IPS-NIHi7 (cell line): Measurements from ENCODE around the gene GALNT9.
A peak's percentile ranks its signal among the peaks of the same experiment; 100 is the strongest.
"Not testable (repeated sequence)": the region's sequence is repeated elsewhere in the genome, so short reads cannot be mapped to it uniquely, and the experiment has no call there.

Experiments
- DNase-seq: peaks from one replicate; pipeline ENCODE4 v3.0.0; 2012; ENCODE audit warnings: mixed read lengths; ENCODE audit errors: extremely low spot score

Gene GALNT9

DNA sequence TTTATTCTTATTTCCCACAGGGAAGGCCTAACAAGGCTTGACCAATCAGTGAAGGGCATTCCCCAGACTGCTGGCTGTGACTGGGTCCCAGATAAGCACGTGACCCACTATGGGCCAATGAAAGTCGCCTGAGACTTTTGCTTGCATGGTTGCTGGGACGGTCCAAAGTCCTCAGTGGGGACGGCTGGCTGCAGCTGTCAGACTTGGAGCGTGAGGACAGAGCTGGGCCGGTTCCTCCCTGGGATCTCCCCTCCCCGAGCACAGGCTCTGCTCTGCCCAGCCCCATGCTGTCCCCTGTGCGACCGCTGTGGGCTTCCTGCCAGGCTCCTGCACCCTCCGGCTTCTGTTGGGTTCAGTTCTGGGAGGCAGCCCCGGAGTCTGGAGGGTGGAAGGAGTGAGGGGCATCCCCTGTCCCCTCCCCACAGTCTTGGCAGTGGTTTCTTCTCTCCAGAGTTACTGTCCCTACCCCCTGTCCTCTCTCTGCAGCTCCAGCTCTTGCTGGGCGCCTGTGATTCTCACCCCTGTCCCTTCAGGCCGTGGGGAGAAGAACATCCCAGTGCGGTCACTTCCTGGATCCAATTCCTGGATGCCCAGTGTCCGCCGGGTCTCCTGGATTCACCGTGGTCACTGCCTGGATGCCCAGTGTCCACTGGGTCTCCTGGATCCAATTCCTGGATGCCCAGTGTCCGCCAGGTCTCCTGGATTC lies 50.1 kb downstream of the GALNT9 start:
- no peak for DNase-seq

DNA sequence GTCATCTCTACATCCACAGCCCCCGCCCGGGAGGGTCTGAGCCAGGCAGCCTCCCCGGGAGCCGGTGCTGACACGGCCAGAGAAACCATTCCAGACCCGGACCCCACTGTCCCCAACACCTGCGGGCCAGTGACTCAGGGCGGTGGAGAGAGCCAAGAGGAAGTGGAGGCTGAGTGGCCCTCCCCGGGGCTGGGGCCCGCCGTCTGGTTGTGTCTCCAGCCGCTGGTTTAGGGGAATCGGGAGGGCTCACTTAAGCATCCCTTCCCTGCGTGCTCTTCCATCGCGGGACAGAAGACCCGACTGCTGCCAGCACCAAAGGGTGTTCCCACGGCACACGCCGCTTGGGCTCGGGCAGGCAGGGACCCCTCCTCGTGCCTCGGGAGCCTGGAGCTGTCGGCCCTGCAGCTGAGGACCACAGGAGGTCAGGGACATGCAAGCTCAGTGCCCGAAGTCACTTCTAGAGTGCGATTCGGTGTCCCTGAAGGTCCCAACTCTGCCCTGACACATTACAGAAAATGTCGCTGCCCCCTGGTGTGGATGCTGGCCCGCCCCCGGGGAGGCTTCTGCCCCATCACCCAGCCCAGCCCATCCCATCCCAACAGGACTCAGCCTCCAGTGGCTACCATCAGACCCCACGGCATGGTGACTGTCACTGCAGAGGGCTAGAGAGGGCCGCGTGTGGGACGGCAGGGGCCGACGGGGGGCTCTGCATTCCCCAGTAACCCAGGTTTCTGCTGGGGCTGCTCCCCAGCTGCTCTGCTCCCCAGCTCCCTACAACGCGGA lies 50.8 kb downstream of the GALNT9 start:
- DNase-seq, result no peak

DNA sequence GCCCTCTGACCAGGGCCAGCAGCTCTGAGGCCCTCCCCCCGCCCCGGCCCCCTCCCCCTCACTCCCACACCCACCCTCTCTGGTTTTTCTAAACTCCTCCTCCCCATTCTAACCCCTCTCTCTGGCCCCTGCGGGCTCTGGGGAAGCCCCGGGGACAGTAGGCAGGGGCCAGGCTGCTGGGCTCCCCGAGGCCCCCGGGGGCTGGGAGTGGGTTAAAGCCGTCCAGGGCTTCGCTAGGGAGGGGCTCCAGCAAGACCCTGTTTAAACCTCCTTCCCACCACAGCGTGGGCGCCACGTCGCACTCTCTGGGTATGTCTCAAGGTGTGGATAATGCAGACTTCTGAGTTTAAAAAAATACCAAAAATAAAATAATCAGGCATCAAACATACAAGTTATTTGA lies 51.4 kb downstream of the GALNT9 start:
- DNase-seq, result no peak

DNA sequence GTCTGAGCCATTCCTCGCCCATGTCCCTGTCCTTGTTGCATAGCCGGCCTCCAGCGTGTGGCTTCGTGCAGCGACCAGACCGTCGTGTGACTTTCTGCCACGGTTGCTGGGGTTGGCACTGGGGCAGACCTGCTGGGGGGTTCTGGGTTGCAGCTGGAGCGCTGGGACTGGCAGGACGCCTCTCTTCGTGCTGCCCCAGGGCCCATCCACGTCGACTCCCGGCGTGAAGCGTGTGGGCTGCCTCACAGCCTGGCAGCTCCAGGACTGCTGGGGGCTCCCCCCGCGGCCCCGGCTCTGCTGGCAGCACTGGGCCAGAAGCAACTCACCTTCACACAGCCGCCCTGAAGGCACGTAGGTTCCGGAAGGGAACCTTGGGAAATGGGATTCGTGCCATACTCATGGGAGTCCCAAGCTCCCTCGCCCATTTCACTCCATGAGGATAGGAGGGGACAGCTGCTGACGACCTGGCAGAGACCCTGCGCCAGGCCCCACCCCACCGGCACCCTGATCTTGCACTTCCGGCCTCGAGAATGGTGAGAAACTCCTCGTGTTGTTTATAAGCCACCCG lies 51.9 kb downstream of the GALNT9 start:
- DNase-seq, result no peak

DNA sequence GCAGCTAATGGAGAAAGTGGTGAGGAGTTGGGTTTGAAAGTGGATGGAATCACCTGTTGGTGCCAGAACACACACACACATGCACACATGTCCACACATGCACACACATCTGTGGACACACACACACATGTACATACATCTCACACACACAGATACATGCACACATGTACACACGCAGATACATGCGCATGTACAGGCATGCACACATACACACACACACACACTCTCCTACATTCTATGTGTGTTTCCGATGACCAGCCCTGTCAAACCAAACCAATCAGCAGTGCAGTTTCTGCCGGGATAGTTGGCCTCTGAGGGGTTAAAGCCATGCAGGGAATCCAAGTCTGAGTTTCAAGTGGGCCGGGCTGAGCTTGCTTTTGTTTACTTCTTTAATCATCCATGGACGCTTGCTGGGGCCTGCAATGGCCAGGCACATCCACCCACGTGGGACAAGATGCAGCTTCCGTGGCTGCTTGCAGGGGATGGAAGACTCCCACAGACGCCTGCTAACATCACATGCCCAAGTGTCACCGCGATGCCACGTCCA lies 52.5 kb downstream of the GALNT9 start:
- DNase-seq, result no peak

DNA sequence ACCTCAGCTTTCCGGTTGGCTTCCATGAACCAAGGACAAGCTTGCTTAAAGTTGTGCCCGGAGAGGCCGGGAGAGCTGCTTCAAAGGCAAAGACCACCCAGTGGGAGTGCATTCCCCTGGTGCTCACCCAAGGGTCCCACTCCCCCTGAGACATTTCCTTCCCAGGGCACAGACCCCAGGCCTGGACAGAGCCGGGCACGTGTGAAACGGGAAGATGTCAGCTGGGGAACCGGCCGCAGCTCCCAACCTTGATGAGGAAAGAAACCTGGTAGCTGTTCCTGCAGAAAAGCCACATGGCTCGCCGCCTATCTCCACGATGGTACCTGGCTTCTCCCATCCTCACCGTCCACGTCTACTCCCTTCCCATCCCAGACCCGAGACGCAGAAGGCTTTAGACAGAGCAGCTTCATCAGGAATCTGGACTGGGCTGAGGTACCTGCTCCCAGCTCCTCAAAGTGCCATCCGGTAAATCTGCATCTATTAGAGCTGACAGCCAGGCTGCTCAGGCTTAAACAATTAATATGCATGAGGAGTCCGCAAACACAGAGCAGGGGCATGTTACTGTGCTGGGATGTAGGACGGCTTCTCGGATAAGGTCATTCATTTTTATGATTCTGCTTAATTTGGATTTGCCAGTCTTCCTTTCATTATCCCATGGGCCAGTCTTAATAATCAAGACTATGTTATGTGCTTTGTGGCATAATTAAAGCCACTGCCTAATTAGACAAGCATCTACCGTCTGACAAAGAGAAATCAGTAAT lies 53.1 kb downstream of the GALNT9 start:
- no peak for DNase-seq

DNA sequence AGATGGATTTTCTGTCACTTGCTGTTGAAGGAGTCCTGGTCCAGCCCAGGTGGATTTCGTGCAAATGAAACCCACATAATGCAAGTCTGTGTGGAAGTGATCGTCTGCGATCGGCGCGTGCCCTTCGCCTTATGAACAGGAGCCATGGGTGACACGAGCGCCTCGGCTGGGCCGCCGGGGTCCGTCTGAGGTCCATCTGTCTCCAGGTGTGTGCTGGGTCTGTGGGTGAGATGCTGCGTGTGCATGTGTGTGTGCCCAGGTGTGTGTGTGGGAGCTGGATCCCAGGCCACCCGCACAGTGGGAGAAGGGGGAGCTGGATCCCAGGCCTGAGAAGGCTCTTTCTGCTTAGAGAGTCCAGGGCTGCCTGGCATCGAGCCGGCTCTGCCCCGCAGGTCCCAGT lies 53.8 kb downstream of the GALNT9 start:
- no peak for DNase-seq

DNA sequence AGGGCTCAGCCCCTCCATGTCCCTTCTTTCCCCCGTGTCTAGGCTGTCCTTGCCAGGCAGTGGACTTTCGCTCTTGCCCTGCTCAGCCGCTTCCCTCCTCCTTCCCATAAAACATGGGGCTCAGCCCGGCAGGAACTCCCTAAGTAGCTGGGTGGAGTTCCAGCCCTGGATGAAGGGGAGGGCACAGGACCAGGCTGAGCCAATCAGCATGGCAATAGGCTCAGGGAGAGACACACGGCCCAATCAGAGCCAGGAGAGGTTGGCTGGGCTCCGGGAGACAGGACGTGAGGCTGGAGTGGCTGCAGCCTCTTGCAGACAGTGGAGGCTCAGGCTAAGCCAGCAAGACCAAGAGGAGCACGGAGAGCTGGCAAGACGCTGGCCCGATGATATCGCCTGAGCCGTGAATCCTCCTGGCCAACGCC lies 54.3 kb downstream of the GALNT9 start:
- peak; percentile 90 for DNase-seq

DNA sequence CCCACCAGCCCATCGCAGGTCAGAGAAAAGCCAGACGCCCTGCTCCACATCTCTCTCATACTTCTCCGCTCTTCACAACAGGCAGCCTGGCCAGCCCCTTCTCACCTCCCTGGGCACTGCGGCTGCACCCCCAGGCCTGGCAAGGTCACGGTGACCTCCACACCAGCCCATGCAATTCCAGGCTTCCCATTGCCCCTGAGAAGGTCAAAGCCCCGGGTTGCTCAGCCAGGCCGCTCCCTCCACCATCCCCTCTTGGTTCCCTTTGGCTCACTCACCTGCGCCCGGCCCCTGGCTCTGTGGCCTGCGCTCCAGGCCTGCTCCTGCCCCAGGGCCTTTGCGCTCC lies 55.4 kb downstream of the GALNT9 start:
- DNase-seq, result no peak

DNA sequence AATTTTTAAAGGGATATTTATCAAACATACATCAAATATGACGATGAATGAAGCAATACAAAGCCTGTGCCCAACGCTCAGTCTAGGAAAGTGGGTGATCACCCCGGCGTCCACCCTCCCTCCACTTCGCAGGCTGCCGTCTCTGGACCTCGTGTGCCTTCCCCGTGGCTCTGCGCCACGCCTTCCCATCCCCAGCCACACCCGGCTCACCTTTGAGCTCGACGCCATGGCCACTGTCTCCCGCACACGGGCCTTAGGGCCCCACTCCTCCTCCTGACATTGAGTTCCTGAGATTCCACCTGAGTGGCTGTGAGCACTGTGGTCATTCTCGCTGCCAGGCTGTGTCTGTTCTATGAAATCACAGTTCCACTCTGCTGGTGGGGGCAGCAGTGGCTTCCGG lies 56.7 kb downstream of the GALNT9 start:
- no peak for DNase-seq

DNA sequence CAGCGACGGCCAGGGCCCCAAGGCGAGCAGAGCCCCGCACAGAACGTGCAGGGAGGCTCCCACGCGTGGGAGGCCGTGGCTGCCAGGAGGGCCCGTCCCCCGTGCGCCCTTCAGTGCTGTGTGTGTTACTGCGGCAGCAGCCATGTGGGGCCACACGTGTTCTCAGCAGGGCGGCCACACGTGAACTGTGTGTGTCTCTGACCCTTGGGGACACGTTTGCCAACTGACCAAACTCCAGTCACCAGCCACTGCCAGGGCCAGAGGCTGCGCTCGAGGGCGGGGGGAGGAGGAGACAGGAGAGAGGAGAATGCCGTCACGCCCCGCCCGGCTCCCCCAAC lies 57.7 kb downstream of the GALNT9 start:
- DNase-seq, result no peak

DNA sequence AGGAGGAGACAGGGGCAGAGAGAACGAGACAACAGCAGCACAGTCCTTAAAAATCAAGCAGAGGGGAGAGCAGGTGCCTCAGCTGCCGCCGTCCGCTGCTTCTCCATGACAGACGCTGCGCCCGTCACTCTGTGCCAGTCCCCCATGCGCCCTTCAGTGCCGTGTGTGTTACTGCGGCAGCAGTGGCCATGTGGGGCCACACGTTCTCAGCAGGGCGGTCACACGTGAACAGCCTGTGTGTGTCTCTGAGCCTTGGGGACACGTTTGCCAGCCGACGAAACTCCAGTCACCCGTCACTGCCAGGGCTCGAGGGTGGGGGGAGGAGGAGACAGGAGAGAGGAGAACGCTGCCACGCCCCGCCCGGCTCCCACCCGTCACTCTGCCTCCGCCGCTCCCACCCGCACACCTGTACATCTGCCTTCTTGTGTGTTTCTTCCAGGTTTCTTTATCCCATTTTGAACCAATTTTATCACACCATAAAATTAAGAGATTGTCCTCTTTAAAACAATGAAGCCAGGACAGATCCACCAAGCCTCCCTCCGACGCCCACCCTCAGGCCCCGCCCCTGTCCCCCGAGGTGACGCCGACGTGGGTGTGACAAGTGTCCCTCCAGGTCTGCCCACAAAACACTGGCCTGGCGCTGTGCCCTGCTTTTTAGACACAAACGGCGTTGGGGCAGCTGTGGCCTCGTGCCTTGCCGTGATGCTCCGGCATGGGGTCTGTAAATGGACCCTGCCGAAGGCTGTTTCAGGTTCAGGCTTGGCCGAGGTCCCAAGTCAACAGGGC lies 58.2 kb downstream of the GALNT9 start:
- no peak for DNase-seq

DNA sequence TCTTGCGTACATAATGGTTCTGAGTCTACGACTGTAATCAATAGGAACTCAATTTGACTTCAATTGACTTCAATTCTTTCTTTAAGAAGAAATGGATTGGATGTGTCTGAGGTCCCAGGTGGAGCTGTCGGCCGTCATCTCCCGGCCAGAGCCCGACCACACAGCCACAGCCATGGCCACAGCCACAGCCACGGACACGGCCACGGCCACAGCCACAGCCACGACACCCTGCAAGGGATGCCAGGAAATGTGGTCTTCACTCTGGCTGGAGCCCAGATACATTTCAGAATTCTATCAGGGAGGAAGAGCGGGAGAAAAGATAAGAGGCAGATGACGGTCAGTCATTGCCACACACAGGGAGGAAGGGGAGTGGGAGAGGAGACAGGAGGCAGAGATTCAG lies 58.9 kb downstream of the GALNT9 start:
- DNase-seq, result no peak

DNA sequence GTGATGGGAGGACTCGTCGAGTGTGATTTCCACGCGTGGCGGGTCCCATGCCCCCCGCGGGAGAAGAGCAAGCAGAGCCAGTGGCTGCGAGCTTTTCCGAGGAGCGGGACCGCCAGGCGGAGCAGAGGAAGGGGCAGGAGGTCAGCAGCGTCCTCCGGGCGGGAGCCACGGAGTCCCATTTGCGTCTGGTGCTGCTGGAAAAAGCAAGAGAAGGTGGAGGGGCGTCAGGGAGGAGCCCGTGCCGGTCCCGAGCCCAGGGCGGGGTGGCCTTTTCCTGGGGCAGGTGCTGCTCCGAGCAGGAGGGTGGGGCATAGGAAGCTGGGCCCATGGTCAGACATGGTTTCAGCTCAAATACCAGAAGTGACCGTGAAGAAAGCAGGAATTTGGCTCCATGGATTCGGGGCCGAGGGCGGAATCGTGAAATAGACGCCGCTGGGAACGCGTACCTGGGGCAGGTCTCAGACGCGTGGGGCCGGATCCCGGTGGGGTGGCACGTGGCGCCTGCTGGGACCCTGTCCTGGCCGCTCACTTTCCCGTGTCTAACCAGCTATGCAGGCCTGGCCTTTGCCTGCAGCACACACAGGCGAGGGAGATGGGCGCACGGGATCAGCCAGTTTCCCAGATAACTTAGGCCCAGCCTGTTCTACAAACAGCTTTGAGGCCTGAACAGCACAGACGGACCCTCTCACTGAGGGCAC lies 60.0 kb downstream of the GALNT9 start:
- DNase-seq, result no peak

DNA sequence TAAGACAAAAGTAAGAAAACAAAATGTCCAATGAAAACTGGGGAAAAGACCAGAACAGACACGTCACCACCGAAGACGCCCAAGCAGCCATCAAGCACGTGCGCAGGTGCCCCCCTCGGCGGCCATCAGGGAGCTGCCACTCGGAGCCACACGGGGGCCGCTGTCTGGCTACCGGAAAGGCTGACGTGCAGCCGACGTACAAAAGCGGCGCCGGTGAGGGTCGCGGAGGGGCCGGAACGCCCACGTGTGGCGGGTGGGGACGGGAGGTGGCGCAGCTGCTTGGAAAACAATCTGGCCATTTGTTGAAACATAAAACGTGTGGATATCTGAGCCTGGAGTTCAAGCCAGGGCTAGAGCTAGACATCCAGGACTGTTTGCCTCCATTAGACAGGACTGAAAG lies 60.7 kb downstream of the GALNT9 start:
- no peak for DNase-seq

DNA sequence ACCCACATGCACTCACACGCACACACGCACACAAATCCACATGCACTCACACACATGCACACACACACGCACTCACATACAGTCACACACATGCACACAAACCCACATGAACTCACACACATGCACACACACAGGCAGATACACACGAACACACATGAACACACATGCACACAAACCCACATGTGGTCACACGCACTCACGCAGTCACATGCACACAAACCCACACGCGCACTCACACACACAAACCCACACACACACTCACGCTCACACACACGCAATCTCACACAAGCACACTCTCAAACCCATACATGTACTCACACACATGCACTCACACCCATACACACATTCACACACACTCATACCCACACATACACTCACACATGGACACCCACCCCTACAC lies 61.5 kb downstream of the GALNT9 start:
- DNase-seq, result no peak

DNA sequence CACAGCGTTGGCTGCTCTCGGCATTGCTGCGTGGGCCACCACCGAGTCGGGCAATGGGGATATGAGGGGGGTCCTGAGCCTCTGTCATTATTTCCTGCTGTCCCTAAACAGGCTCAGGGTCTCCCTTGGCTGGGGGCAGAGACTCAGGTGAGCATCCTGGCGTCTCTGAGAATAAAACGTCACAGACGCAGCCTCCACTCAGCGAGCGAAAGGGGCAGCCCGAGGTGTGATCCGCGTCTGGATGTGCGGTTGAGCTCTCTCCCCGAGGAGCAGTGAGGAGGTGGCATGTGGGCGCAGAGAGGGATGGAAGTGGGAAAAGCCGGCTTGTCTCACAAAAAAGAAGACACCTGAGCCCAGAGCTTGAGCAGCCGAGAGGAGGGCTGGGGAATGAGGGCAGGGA lies 62.6 kb downstream of the GALNT9 start:
- DNase-seq, result no peak

DNA sequence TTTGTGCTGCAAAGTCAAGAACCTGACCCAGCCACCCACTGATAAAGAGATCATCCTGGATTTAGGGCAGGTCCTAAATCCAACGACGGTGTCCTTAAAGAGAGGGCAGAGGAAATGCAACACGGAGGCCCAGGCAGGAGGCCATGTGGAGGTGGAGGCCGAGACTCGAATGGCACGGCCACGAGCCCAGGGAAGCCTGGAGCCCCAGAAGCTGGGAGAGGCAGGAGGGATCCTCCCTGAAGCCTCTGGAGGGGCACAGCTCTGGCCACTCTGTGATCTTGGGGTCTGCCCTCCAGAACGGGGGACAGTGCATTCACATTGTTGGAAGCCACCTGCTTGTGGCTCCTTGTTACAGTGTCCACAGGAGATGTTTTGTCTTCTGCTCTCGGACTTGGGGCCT lies 63.0 kb downstream of the GALNT9 start:
- DNase-seq, result no peak

DNA sequence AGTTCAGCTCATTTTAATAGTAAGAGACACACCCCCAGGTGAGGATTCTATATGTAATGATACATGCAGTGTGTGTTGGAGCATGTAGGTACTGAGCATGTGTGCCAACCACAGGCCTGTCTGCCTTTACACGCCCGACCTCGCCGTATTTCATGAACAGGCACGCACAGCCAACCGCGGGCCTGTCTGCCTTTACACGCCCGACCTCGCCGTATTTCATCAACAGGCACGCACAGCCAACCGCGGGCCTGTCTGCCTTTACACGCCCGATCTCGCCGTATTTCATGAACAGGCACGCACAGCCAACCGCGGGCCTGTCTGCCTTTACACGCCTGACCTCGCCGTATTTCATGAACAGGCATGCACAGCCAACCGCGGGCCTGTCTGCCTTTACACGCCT lies 63.6 kb downstream of the GALNT9 start:
- DNase-seq, result not testable (repeated sequence)

DNA sequence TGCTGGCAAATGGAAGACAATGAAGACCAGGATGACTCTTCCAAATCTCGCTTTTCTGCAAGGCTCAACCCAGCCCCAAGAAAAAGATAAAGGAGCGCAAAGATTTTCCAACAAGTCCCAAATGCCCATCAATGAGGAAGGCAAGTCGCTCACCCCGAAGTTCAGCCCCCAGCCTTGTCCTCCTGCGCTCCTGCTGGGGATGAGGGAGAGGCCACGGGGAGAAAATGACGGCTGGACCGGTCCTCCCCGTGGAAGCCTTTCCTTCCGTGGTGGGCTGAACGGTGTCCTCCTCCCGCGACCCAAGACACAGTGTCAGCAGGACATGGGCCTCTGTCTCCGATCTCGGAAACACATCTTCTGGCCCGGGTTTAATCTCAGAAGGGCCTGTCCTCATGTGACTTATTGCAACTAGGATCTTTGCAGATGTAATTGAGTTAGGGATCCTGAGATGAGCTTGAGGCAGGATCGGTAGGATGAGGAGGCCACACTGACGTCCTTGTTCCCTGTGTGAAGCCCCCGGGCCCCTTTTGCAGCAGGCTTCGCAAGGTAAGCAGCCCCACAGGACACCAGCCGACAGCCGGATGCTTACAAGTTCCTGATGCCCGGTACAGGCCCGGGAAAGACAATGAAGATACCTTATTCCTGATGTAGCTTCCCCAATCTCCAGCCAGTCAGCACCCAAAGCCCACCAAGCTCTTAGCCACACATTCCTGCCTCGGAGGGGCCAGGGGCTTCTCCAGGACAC lies 64.2 kb downstream of the GALNT9 start:
- no peak for DNase-seq
